ENCODE measurements around the gene PNMA6E. TPM values are rescaled to one million over a fixed set of nuclear protein-coding genes. Genes with fewer than 3 reads are reported as not detected.

PNMA6E gene
- total RNA-seq = under 0.01 TPM in 1 of 2 replicates, not detected in the other

GRCh38 chrX:153401133-153401764 lies at the start of gene PNMA6E:
Gene PNMA6E (minus strand): TSS chrX:153401350. CDS start chrX:153398849, 2,501 bp downstream.

GRCh38 chrX:153445856-153446635 lies 44.9 kb upstream of the PNMA6E start, which contains the start of gene TREX2:
Gene TREX2 (minus strand): TSS chrX:153446056. CDS start chrX:153445430, 626 bp downstream.

DNA sequence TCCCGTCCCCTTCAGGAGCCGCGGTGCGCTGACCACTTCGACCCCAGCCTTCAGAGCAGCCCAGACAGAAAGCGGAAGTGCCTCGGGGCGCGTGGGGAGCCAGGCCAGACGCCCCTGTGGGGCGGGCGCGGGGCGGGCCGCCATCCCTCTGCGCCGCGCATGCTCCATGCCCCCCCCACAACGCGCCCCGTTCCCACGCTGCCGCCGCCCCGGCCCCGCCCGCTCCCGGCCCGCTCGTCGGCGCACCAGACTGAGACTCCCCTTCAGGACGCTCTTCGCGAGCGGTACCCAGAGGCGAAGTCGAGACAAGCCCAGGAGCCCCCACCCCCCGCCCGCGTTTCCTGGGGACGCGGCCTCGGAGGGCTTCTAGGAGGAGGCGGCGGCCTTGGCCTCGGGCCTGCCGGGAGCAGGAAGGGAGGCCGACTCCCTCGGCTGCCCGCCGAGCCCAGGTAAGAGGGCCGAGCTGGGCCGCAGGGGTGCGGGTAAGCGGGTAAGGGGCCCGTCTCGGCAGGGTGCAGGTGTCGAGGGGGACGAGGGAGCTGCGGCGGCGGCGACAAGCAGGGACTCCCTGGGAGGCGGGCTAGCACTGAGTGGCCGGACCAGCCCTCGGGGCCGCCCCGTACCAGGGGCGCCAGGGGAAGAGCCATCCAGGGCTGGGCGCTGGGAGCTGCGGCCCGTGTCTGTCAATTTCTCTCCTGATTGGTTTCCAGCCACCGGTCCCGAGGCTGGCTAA lies 10.3 kb upstream of the PNMA6E start, which contains the start of gene ZFP92:
Gene ZFP92, plus strand, starts transcription at position 218 of the 733 bp plus-strand sequence. CDS start 6,851 bp downstream, outside the sequence.

Other genes starting within 250 kb of the PNMA6E start
- gene MAGEA1, start 222.1 kb downstream of the PNMA6E start, total RNA-seq = not detected in 2 replicates
- not detected in 2 replicates for gene PNMA6F, start 79.6 kb downstream of the PNMA6E start, total RNA-seq
- gene ZNF275, start 67.2 kb downstream of the PNMA6E start, total RNA-seq = 4.3 and 5.1 TPM in 2 replicates
- gene ZFP92, start 10.1 kb upstream of the PNMA6E start, total RNA-seq = 0.43 and 0.72 TPM in 2 replicates
- 2.7 and 3.4 TPM in 2 replicates for gene TREX2, start 44.7 kb upstream of the PNMA6E start, total RNA-seq
- 4.7 and 10.6 TPM in 2 replicates for gene HAUS7, start 69.2 kb upstream of the PNMA6E start, total RNA-seq
- 0.21 and 0.48 TPM in 2 replicates for gene BGN, start 93.6 kb upstream of the PNMA6E start, total RNA-seq
- gene ATP2B3, start 116.3 kb upstream of the PNMA6E start, total RNA-seq = not detected in 2 replicates
- 37.7 and 64.8 TPM in 2 replicates for gene CCNQ, start 197.8 kb upstream of the PNMA6E start, total RNA-seq
- gene DUSP9, start 245.9 kb upstream of the PNMA6E start, total RNA-seq = 1.5 and 1.7 TPM in 2 replicates